ENCODE data around the gene CA4. TPM values are rescaled to one million over a fixed set of nuclear protein-coding genes. Genes with fewer than 3 reads are reported as not detected.
"Not testable (repeated sequence)": the region's sequence is repeated elsewhere in the genome, so short reads cannot be mapped to it uniquely, and the experiment has no call there.

CA4 gene
- total RNA-seq, 1 donor from 2014 or later, result 3.7 TPM

DNA sequence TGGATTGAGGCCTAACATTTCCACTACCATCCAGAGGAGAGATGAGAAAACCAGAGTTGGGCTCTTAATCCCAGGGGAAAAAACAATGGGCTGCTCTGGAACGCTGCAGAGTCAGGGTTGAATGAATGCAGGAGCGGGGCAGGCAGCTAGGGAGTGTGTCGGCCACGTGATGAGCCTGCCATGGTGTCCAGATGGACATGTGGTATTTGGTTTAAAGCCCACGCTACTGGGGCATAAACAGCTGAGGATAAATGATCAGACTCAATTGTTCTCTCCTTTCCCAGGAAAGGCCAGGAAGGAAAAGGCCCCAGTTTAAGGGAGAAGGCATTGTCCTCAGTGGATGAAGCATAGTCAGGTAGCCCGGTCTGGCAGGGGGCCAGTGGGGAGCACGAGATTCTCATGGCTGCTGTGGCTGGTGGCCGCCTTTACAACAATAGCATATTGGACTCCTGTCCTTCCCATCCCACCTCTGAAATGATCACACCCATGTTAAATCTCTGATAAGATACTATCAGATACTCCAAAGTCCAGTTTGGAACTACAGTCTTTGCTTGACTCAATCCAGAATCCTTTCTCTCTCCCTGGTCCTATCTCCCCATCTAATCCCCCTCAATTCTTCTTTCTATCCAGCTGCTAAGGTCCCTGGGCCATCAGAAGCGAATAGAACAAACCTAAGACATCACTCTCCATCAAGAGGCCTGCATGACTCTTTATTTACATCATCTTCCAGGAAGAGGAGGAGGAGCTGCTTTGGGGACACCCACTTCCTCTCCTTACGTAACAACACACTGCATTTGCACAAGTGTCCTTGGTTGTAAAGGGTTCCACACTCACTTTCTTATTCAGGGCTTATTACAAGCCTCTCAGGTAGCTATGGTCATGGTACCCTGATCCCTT is 20.4 kb downstream of the CA4 start:
- intact Hi-C loops (cut with DNase I), result no loop called here
- no peak for DNase-seq (ENCODE audit: low spot score)

DNA sequence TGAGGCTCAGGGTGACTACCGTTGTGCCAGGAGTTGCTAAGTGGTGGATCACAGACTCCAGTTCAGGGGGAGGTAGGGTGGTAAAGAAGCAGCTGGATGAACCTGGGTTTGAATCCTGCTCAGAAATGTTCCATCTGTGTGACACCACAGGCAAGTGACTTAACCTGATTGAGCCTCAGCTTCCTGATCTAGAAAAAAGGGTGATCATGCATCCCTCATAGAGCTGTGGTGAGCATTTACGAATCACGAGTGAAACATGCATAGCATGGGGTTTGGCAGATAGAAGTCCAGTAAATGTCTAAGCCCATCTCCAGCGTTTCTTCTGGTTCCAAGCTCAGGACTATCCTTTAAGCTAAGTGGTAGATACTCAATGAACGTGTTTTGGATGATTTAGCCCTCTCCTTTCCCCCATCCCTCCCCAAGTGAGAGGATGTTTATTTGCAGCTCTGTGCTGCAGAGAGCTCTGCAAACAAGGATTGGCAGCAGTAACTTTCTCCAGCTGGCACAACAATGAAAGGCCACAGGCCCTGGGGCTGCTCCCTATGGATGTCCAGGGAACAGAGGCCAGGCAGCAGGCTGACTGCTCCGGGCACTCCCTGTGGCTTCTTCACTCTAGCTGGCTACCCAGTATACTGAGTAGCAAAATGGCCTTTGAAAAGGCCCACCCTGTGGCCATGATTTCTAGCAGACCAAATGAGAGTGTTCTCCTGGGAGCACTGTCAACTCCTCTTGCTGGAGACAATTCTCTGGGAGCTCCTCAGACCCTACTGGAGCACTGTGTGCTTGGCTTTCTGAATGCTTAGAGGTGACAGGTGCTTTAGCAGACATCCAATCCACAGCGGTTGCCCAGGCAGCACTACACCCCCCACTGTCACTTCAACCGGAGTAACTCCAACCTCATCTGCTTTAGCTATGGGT is 21.3 kb downstream of the CA4 start:
- no peak for DNase-seq (ENCODE audit: low spot score)

DNA sequence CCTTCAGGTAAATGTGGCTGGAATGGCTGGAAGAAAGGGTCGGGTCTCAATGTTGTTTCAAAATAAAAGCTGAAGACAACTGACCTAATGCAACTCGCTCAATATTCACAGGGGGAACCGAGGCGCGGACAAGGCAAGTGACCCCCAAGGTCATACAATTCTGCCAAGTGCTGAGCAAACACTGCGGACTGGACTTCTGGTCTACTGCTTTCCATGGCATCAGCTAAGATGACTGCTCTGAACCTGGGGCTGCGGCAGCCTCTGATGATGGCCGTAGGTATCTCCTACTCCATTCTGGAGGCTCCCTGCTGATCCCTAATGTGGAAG is 21.9 kb downstream of the CA4 start:
- no peak for DNase-seq (ENCODE audit: low spot score)
- intact Hi-C loops (cut with DNase I), result no loop called here

More for the DNA sequence above, 21.3 kb downstream of the CA4 start:
- intact Hi-C loops (cut with DNase I), result no loop called here

DNA sequence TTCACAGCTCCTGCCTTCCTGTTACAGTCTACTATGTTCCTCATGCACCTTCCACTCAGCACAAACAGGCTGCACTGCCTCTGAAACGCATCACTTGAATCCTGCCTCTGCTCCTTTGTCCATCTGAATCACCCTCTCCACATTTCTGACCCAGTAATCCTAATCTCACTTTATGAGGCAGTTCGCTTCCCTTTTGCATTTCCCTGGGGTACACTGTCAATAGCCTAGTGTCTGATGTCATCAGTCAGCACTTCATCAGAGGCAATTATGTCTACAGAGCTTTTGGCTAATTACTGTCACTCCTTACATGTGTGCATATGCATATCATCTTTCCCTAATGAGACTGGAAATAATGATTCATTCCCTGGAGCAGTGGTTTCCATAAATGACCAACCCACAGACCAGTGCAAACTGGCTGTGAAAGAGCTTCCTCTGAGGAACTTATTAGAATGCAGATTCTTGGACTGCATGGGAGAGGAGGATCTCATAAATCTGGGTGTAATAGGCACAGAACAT is 23.6 kb downstream of the CA4 start:
- no peak for DNase-seq (ENCODE audit: low spot score)
- intact Hi-C loops (cut with DNase I), result no loop called here

DNA sequence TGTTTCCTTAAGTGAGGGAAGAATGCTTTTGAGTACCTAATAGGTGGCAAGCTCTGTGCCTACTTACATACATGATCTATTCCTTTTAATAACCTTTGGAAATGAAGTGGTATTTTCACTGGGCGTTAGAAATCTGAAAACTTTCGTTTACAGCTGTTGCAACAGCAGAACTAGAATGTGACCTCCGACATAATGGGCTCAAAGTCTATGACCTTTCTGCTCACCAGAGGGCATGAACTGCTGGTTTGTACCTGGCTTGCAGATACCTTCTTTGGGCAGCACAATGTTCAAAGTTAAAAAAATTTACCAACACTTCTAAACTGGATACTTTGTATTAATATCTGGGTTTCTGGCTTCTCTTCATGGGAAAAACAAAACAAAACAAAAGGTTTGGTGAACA is 24.3 kb downstream of the CA4 start:
- intact Hi-C loops (cut with DNase I), result no loop called here
- no peak for DNase-seq (ENCODE audit: low spot score)

DNA sequence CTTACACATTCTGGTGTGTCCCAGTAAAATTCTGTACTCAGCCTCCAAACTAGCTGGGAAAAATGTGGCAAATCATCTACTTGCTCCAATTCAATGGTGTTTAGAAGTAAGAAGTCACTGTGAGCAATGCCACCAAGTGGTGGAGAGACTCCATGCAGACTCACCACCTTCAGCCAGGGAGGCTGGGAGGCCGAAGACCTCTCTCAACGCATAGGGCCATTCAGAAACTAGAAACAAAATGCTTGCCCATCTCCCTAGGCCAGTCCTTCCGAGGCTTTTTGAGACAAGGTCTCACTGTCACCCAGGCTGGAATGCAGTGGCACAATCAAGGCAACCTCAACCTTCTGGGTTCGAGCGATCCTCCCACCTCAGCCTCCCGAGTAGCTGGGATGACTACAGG is 25.0 kb downstream of the CA4 start:
- intact Hi-C loops (cut with DNase I); DNase-seq (ENCODE audit: low spot score): not testable (repeated sequence)

DNA sequence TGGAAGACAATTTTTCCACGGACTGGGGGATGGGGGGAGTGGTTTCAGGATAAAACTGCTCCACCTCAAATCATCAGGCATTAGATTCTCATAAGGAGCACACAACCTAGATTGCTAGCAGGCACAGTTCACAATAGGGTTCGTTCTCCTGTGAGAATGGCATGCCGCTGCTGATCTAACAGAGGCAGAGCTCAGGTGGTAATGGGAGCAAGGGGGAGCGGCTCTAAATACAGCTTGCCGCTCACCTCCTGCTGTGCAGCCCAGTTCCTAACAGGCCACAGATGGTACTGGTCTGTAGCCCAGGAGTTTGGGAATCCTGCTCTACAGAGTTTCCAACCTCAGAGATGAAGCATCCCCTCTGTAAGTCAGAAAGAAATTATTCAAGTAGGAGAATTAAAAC is 27.0 kb downstream of the CA4 start:
- DNase-seq (ENCODE audit: low spot score); intact Hi-C loops (cut with DNase I): not testable (repeated sequence)

DNA sequence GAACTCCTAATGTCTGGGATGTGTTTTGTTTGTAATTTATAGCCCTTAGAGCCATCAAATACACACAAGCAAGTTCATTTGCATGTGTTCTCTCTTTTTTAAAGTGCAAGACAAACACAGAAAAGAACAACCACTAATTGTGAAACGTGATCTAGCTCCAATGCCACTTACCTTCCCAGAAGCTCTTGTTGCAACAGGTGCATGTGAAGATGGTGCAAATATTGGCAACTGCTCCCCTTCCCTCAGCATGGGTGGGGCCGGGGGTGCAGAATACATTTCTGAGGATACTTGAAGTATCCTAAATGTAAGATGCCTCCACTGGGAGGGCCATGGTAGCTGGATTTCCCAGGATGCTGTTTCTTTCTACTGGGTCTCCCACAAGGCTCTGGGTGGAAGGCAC is 28.4 kb downstream of the CA4 start:
- intact Hi-C loops (cut with DNase I); DNase-seq (ENCODE audit: low spot score): not testable (repeated sequence)

DNA sequence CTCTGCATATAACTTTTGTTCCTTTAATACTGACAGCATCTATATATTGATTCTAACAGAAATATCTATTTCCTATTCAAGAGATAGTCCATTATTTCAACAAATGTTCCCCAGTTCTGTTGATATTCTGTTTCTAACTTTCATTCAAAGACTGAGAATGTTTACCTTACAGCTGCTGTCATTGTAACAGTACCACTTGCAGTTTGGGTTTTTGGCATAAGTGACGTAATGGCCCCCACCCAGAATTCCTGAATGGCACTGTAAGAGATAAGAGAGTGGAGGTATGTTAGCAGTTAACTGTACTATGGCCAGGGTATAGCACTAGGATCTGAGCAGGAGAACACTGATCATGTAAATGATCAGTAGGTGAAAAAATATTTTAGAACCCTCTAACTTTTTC is 30.6 kb downstream of the CA4 start:
- intact Hi-C loops (cut with DNase I); DNase-seq (ENCODE audit: low spot score): not testable (repeated sequence)

DNA sequence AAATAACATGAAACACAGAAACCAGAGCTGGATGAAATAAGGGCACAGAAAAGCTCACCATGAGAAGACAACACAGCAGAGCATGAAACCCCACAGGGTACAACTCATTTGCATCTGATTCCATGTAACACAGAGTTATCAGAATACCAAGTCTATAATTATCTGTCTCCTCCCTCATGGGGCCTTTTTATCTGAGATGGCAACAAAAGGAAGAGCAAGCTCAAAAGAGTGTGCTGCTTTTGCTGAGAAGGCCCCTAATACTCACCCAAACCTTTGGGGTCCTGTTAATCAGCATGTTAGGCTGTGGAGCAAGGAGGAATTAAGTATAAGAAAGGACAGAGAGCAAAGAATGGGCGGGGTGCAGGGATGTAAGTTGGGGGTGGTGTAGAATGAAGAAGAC is 36.6 kb downstream of the CA4 start:
- DNase-seq (ENCODE audit: low spot score); intact Hi-C loops (cut with DNase I): not testable (repeated sequence)

DNA sequence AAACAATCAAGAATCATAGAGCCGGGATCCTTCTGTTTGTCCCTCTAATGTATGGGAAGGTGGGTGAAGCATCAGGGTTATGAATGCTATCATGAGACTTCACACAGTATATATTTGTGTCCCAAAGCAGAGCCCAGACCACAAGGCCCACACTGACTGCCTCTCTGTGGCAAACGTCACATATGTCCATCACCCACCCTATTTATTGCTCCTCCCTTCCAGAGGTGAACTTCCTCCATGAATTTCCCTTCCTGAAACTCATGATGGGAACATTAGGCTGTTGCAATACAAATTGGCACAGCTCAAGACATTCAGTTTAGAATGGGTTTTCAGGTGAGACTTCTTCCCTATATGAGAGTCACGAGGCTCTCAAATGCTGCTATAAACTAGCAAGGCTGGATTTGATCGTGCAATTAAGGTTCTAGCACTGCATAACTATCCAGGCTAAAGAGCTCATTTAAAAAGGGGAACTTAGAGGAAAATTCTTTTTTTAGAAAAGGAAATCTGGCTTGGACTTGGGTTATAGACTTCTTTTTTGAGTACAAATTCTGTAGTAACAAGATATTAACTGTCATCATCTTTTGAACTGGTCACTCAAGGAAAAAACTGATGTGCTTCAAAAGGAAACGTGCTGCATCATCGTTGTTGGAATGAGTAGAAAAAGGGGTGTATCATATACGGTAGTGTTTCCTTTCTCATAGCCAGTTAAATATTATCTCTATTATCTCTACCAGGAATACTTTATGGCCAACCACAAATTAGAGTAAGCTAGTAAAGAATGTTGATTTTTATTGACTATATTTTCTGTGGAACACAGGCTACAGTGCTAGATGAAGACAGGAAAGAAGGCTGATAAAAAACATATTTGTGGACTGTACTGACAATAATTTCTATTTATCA is 37.3 kb downstream of the CA4 start:
- DNase-seq (ENCODE audit: low spot score); intact Hi-C loops (cut with DNase I): not testable (repeated sequence)

DNA sequence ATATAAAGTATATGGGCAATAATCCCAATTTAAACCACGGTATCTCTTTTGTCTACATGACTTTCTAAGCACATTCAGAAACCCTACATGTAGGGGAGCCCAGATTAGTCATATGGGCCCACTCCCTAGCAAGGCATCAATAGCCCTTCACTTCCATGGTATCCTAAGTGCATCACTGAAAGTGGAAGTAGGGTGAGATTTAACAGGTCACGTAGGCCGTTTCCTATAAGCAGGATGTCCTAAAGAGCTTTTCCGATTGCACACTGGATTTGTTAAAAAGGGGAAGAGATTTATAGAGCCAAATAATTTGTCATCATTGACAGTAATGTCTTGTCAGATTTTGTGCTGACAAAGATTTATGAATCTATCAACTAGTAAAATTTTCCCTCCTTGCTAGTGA is 39.0 kb downstream of the CA4 start:
- intact Hi-C loops (cut with DNase I), result no loop called here
- DNase-seq (ENCODE audit: low spot score), result no peak

DNA sequence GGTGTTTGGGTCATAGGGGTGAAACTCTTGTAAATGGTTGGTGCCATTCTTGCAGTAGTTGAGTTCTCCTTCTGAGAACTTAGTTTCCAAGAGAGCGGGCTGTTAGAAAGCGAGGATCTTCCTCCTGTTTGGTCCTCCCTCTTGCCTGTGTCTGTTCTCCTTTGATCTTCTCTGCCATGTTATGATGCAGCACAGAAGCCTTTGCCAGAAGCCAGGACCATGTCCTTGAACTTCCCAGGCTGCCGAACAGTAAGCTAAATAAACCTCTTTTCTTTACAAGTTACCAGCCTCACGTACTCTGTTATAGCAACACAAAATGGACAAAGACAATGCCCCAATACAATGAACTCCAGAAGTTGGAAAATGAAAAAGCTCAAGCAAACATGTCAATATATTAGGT is 40.3 kb downstream of the CA4 start:
- DNase-seq (ENCODE audit: low spot score); intact Hi-C loops (cut with DNase I): not testable (repeated sequence)

DNA sequence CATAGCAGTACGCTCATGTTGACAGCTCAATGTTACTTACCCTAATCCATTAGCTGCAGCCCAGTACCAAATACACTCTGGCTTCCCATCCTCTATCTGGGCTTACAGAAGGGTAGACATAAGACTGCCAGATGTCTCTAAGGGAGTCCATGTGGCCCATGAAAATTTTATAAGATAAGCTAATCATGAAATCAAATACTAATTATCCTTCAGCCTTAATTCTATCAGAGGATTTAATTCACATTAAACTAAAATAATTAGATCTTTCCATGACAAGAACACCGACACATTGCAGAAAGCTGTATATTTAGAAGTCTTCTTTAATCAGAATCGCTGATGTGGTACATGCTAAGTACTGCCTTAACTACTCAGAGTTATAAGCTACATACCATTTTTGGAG is 43.3 kb downstream of the CA4 start:
- DNase-seq (ENCODE audit: low spot score); intact Hi-C loops (cut with DNase I): not testable (repeated sequence)

DNA sequence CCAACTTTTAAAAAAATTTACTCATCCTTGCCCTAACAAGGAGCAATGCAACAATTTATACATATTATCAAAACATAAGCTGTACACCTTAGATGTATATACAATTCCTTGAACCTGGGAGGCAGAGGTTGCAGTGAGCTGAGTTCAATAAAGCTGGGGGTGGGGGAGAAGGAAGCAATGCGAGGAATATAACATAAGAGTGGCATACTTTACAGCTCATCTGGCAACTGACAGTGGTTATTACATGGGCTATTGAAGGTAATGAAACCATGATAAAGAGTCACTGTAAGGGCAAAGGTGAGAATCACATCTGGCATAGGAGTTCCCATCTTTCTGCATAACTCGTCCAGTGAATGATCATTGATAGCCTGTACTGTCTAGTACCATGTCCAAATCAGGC is 43.7 kb downstream of the CA4 start:
- DNase-seq (ENCODE audit: low spot score), result no peak
- intact Hi-C loops (cut with DNase I), result no loop called here

DNA sequence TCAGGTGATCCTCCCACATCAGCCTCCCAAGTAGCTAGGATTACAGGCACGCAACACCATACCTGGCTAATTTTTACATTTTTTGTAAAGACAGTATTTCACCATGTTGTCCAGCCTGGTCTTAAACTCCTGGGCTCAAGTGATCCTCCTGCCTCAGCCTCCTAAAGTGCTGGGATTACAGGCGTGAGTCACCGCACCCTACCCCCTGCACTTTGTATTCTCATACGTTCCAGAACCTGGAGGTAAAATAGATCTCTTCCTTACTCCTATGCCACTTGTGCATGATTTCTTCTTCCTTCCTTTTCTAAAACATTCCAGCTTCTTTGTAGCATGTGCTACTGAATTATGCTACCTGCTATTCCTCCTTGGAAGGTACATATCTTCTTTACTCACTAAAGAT is 44.4 kb downstream of the CA4 start:
- intact Hi-C loops (cut with DNase I); DNase-seq (ENCODE audit: low spot score): not testable (repeated sequence)

DNA sequence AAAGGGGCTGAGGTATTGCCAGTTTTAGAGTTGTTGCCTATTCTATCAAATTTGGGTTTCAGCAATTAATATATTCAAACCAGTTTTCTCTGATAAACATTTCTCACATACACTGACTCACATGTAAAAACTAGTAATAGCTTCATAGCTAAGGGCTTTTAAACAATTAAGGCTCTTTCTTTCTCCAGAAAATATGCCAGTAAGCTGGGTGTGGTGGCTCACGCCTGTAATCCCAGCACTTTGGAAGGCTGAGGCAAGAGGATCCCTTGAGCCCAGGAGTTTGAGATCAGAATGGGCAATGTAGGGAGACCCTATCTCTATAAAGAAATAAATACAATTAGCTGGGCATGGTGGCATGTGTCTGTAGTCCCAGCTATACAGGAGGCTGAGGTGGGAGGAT is 48.9 kb downstream of the CA4 start:
- intact Hi-C loops (cut with DNase I); DNase-seq (ENCODE audit: low spot score): not testable (repeated sequence)

DNA sequence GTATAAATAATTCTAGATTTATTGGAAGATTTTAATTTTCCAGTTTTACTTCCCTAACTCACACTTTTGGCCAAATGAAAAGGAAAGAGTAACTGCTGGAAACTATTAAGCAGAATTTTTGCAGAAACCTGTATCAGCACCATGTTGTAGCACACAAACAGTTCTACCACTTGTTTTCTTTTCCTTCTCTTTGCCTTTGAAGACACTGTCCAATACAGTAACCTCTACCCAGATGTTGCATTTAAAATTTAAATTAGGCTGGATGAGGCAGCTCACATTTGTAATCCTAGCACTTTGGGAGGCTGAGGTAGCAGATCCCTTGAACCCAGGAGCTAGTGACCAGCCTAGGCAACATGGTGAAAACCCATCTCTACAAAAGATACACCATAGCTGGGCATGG is 56.0 kb downstream of the CA4 start:
- intact Hi-C loops (cut with DNase I); DNase-seq (ENCODE audit: low spot score): not testable (repeated sequence)

DNA sequence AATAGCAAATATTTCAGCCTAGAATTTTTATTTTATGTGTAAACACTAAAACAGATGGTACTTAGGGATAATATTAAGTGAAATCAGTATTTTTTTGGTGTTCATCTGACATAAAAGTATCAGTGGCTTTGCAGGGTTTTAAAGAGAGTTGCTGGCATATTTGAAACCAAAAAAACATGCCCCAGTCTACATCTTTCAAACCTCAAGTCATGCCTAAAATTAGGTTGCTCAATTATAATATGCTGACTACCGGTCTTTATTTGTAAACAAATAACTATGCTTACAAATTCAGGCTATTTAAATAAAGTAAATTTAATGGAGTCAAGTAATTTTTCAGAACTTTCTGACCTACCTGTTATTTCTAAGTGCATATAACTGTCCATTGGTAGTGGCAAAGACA is 58.5 kb downstream of the CA4 start:
- DNase-seq (ENCODE audit: low spot score); intact Hi-C loops (cut with DNase I): not testable (repeated sequence)

Data from cardiac septum (tissue), 1 donor.